Glutamatergic neuron (in vitro differentiated cells): ENCODE measurements around the gene BMP5. TPM values are rescaled to one million over a fixed set of nuclear protein-coding genes. Genes with fewer than 3 reads are reported as not detected.

Source experiments
- DNase-seq: peaks from one replicate; pipeline ENCODE4 v3.0.0; 2022
- H3K27ac Mint-ChIP-seq: one replicate; pipeline ENCODE4 v1.8.0; 2020; ENCODE audit warnings: mild to moderate bottlenecking, mixed read lengths, inconsistent platforms; ENCODE audit not compliant: unreplicated experiment
- H3K27me3 Mint-ChIP-seq: one replicate; pipeline ENCODE4 v1.8.0; 2020; ENCODE audit warnings: mild to moderate bottlenecking, moderate library complexity, mixed read lengths, inconsistent platforms; ENCODE audit not compliant: unreplicated experiment
- H3K36me3 Mint-ChIP-seq: one replicate; pipeline ENCODE4 v1.8.0; 2020; ENCODE audit warnings: mild to moderate bottlenecking, mixed read lengths, inconsistent platforms; ENCODE audit not compliant: unreplicated experiment
- H3K4me1 Mint-ChIP-seq: one replicate; pipeline ENCODE4 v1.8.0; 2020; ENCODE audit warnings: mild to moderate bottlenecking, low read depth, mixed read lengths, inconsistent platforms; ENCODE audit not compliant: unreplicated experiment
- H3K4me3 Mint-ChIP-seq: one replicate; pipeline ENCODE4 v1.8.0; 2020; ENCODE audit warnings: mild to moderate bottlenecking, mixed read lengths, inconsistent platforms; ENCODE audit not compliant: unreplicated experiment
- H3K9me3 Mint-ChIP-seq: one replicate; pipeline ENCODE4 v1.8.0; 2020; ENCODE audit warnings: mild to moderate bottlenecking, moderate library complexity, mixed read lengths, inconsistent platforms; ENCODE audit not compliant: unreplicated experiment
- CTCF ChIP-seq: fragments of 200-600 bp; sonication (generic); IDR thresholded peaks from one replicate; pipeline ENCODE4 v1.5.0; 2021; ENCODE audit not compliant: partially characterized antibody, unreplicated experiment
- total RNA-seq: library from RNA; stranded (reverse); fragmentation: NEBNext Ultra II Directional; extraction: Animal tissue kit (Norgen Biotek cat#: 25700); gene quantifications from one replicate; pipeline ENCODE4 v1.2.1, GENCODE V29; 2021; ENCODE audit not compliant: unreplicated experiment

Gene BMP5
- total RNA-seq, 1 donor from 2014 or later = 1.1 TPM

DNA sequence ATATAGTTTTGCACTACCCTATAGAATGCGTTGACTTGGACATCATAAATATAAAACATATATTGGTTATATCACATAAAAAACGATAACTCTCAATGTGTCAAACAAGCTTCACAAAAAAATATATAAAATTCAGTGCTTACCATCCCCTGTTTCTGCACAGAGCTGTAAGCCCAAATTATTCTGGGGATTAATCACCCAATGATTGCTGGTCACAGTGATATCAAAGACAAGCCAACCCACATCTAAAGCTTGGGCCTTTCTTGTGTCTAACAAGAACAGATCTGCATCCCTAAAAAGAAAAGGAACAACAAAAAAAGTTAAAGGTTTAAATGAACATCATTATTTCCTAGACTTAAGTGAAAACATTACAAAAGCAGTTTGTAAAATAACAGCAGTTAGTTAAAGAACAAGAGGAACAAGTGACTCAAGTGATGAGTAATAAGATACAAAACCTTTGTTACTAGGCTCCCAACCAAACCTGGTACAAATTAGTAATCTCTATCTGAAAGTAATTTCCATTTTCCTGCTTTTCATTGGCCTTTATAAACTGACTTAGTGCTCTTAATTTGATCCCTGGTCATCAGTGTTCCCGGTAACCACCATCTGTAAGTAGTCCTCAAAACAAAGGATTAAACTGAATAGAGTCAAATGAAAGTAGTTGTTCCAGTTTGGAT, 81.1 kb downstream of the BMP5 start:
- no peaks in the 10 kb centered on the region for H3K4me1 Mint-ChIP-seq
- H3K4me3 Mint-ChIP-seq = no peak overlapping the region
- H3K9me3 Mint-ChIP-seq = no peaks in the 10 kb centered on the region
- TF ChIP-seq CTCF = no peak
- no peaks in the 10 kb centered on the region for H3K27me3 Mint-ChIP-seq
- H3K27ac Mint-ChIP-seq = no peak overlapping the region
- H3K36me3 Mint-ChIP-seq = no peaks in the 10 kb centered on the region
- DNase-seq = no peak

- H3K4me3 Mint-ChIP-seq = no peak overlapping the region
- no peak overlapping the region for H3K27ac Mint-ChIP-seq
- no peak for DNase-seq
- H3K27me3 Mint-ChIP-seq = no peaks in the 10 kb centered on the region
- TF ChIP-seq CTCF = no peak
- H3K36me3 Mint-ChIP-seq = no peaks in the 10 kb centered on the region
- no peaks in the 10 kb centered on the region for H3K9me3 Mint-ChIP-seq
- no peaks in the 10 kb centered on the region for H3K4me1 Mint-ChIP-seq
Measured at GRCh38 chr6:55785273-55785672, 90.1 kb downstream of the BMP5 start.

DNA sequence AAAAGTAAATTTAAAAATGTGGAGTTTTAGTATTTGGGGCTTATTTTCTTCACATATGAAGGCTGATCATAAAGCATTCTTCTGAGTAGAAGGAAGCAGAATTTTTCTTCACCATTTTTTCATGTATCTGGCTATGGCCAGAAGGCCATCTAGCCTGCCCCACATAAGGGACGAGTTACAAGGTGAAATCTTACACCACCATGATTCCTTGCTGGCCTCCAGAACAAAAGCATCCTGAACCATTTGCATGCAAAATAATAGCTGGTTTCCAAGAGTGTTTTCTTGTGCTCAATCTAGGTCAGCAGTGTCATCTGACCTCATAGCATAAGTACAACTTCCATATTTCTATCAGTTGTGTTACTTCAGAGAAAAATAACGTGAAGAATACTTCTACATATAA, 93.1 kb downstream of the BMP5 start:
- Mint-ChIP-seq H3K4me1 (no peaks in the 10 kb centered on the region), H3K36me3 (no peaks in the 10 kb centered on the region), H3K27me3 (no peaks in the 10 kb centered on the region), H3K4me3 (no peak overlapping the region), H3K27ac (no peak overlapping the region), H3K9me3 (no peaks in the 10 kb centered on the region)
- DNase-seq = no peak
- no peak for TF ChIP-seq CTCF

DNA sequence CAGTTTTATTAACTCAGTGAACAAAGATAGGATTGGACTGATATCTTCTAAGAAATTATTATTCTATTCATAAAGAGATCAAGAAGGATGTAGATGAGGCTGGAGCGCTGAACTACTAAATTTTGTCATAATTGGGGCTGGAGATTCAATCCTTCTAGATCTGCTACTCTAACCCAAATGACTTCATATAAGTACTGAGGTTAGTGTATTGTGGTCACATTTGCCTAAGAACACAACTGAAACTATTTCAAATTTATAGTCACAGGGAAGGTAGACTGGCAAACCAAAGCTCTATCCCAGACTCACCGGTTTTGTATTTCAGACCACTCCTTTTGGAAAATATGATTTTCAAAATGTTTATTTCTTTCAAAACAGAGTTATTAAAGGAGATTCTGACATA, 96.7 kb downstream of the BMP5 start:
- TF ChIP-seq CTCF = no peak
- Mint-ChIP-seq H3K9me3 (no peaks in the 10 kb centered on the region), H3K36me3 (no peaks in the 10 kb centered on the region), H3K27ac (no peak overlapping the region), H3K4me3 (no peak overlapping the region), H3K4me1 (no peaks in the 10 kb centered on the region), H3K27me3 (no peaks in the 10 kb centered on the region)
- DNase-seq = no peak

- Mint-ChIP-seq H3K36me3 (no peaks in the 10 kb centered on the region), H3K4me1 (no peaks in the 10 kb centered on the region), H3K27me3 (no peaks in the 10 kb centered on the region), H3K27ac (no peak overlapping the region), H3K9me3 (no peaks in the 10 kb centered on the region), H3K4me3 (no peak overlapping the region)
- DNase-seq = no peak
- TF ChIP-seq CTCF = no peak
Measured at GRCh38 chr6:55777469-55777868, 97.9 kb downstream of the BMP5 start.
